B cell (primary cell): ENCODE results near the gene CALN1.

Source experiments
- EZH2 ChIP-seq: IDR thresholded peaks from 2 replicates; pipeline ENCODE4 v1.6.1; 2012; ENCODE audit warnings: borderline replicate concordance, low read depth, mild to moderate bottlenecking, moderate library complexity, low read length; ENCODE audit not compliant: insufficient read depth, poor library complexity, severe bottlenecking
- TF ChIP-seq, protein P1 (sequence below): fragments of 200-600 bp; IDR thresholded peaks from one replicate; pipeline ENCODE4 v1.8.0; 2022; ENCODE audit warnings: antibody characterized with exemption, mild to moderate bottlenecking

DNA sequence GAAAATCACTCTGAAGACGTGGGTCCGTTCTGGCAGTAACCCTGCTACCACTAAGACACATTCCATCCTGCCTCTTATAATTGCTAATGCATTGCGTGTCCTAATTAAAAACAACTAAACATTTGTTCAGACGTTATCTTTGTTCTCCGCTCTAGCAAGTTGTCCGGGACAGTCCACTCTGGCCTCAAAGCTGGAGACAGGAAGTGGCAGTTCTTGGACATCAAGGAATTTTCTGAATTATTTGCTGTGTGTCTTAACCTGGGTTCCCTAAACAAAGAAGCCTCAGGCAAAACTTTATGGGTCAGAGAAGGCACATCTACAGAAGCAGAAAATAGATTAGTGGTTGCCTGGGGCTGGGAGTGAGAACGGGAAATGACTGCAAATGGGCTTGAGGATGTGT is 199.1 kb downstream of the CALN1 start:
- TF ChIP-seq, protein P1, sequence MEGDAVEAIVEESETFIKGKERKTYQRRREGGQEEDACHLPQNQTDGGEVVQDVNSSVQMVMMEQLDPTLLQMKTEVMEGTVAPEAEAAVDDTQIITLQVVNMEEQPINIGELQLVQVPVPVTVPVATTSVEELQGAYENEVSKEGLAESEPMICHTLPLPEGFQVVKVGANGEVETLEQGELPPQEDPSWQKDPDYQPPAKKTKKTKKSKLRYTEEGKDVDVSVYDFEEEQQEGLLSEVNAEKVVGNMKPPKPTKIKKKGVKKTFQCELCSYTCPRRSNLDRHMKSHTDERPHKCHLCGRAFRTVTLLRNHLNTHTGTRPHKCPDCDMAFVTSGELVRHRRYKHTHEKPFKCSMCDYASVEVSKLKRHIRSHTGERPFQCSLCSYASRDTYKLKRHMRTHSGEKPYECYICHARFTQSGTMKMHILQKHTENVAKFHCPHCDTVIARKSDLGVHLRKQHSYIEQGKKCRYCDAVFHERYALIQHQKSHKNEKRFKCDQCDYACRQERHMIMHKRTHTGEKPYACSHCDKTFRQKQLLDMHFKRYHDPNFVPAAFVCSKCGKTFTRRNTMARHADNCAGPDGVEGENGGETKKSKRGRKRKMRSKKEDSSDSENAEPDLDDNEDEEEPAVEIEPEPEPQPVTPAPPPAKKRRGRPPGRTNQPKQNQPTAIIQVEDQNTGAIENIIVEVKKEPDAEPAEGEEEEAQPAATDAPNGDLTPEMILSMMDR: no peak
- no peak for TF ChIP-seq EZH2
